HUES6 (cell line): ENCODE results near the gene UNC119B.
A peak's percentile ranks its signal among the peaks of the same experiment; 100 is the strongest.

Experiments
- H3K27ac ChIP-seq: 2 replicates; pipeline ENCODE4 v1.7.0; 2013; ENCODE audit warnings: low read depth, mild to moderate bottlenecking, low read length, inconsistent platforms
- H3K27me3 ChIP-seq: 2 replicates; pipeline ENCODE4 v1.6.1; 2013; ENCODE audit warnings: low read length; ENCODE audit not compliant: control insufficient read depth, insufficient read depth
- H3K36me3 ChIP-seq: 2 replicates; pipeline ENCODE4 v1.6.1; 2013; ENCODE audit warnings: low read length; ENCODE audit not compliant: control insufficient read depth, insufficient read depth
- H3K4me1 ChIP-seq: 2 replicates; pipeline ENCODE4 v1.6.1; 2013; ENCODE audit warnings: low read length; ENCODE audit not compliant: control insufficient read depth, insufficient read depth
- H3K4me3 ChIP-seq: 2 replicates; pipeline ENCODE4 v1.5.1; 2013; ENCODE audit warnings: low read depth, low read length
- H3K9ac ChIP-seq: one replicate; pipeline ENCODE4 v1.6.1; 2013; ENCODE audit warnings: mild to moderate bottlenecking, low read length
- H3K9me3 ChIP-seq: 2 replicates; pipeline ENCODE4 v1.6.1; 2013; ENCODE audit warnings: low read depth, low read length; ENCODE audit not compliant: control insufficient read depth, insufficient read depth

The UNC119B gene

GRCh38 chr12:120703311-120703942 lies 6.8 kb upstream of the UNC119B start:
- peaks cover 52% of the 10 kb centered on the region for H3K36me3 ChIP-seq
- no peaks in the 10 kb centered on the region for H3K27me3 ChIP-seq
- no peaks in the 10 kb centered on the region for H3K4me1 ChIP-seq
- H3K27ac ChIP-seq: no peak overlapping the region
- no peak overlapping the region for H3K4me3 ChIP-seq
- no peak overlapping the region for H3K9ac ChIP-seq
- H3K9me3 ChIP-seq: no peaks in the 10 kb centered on the region

DNA sequence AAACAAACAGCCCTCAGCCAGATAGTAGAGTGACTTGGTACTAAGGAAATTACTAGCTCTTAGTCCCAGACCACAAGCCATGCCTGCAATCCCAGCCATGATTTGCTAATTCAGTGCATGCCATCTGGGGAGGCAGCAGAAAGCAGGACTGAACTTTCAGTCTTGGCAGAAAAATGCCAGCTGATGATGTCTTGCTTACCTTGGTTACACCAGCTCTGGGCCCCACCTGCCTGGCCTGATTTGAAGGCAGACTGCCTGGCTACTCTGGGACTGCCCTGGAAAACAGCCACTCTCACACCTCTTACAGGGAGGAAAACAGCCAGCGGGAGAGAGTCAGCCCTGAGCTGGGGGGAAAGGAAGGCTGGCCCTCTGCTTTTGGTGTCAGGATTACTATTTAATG lies 4.6 kb upstream of the UNC119B start:
- Histone ChIP-seq H3K4me3 (no peak overlapping the region), H3K27ac (no peak overlapping the region), H3K4me1 (peaks cover 6% of the 10 kb centered on the region), H3K9ac (no peak overlapping the region), H3K27me3 (no peaks in the 10 kb centered on the region), H3K9me3 (no peaks in the 10 kb centered on the region), H3K36me3 (peaks cover 30% of the 10 kb centered on the region)

- Histone ChIP-seq H3K9me3 (no peaks in the 10 kb centered on the region), H3K27ac (no peak overlapping the region), H3K36me3 (peaks cover 26% of the 10 kb centered on the region), H3K4me3 (no peak overlapping the region), H3K27me3 (no peaks in the 10 kb centered on the region), H3K4me1 (peaks cover 6% of the 10 kb centered on the region), H3K9ac (no peak overlapping the region)
Measured at GRCh38 chr12:120706029-120706428, 4.2 kb upstream of the UNC119B start.

DNA sequence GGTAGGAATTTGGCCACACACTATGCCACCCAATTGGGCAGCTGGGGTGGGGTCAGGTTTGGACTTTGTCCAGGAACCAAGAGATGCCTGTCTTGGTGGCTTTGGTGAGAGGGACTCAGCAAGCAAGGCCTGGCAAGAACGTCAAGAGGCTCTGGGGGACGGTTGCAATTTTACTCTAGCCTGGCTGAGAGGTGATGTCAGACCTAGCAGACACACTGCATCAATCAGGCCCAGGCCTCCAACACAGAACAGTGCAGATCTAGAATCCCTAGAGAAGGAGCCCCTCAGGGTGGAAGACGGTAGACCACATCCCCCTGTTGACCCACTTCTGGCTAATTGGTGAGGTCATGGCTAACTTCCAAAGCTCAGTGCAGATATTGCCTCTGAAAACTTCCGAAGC lies 1.6 kb upstream of the UNC119B start:
- no peak overlapping the region for H3K27ac ChIP-seq

DNA sequence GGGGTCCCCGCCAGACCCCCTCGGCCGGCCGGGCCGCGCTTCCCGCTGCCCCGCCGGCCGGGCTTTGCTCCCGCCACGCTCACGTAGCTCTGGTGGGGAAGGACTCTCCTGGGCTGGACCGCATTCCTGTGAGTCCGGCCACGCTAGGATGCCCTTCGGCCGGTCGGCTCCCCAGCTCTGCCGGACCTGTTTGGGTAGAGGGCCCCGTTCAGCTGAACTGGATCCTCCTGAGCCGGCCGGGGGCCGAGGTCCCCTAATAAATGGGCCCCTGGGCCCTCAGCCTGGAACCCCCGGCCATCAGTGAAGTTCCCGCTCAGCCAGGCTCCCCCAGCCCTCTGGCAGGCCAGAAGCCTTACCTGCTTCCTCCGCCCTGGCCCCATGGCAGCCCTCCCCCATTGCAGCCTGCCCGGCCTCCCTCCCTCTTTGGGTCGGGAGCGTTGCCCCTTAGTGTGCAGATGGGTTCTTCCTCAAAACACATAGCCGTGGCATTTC lies 593 bp downstream of the UNC119B start:
- H3K9me3 ChIP-seq: no peaks in the 10 kb centered on the region
- peaks cover 12% of the 10 kb centered on the region for H3K4me1 ChIP-seq
- H3K27ac ChIP-seq: peak overlapping the region; percentile 85

More for the DNA sequence above, 1.6 kb upstream of the UNC119B start:
- no peaks in the 10 kb centered on the region for H3K27me3 ChIP-seq
- peaks cover 12% of the 10 kb centered on the region for H3K4me1 ChIP-seq
- H3K9ac ChIP-seq: no peak overlapping the region
- no peaks in the 10 kb centered on the region for H3K9me3 ChIP-seq
- H3K36me3 ChIP-seq: peaks cover 11% of the 10 kb centered on the region
- H3K4me3 ChIP-seq: no peak overlapping the region

GRCh38 chr12:120711411-120711810 lies 1.2 kb downstream of the UNC119B start:
- Histone ChIP-seq H3K27ac (0 out of 2 replicates have a peak overlapping the region, but pooled peaks have one; percentile 85), H3K9ac (peak overlapping the region; percentile 91), H3K4me3 (peak overlapping the region; percentile 89), H3K4me1 (peaks cover 12% of the 10 kb centered on the region), H3K9me3 (no peaks in the 10 kb centered on the region), H3K36me3 (peaks cover 28% of the 10 kb centered on the region), H3K27me3 (no peaks in the 10 kb centered on the region)

More for the DNA sequence above, 593 bp downstream of the UNC119B start:
- Histone ChIP-seq H3K36me3 (peaks cover 23% of the 10 kb centered on the region), H3K27me3 (no peaks in the 10 kb centered on the region), H3K4me3 (peak overlapping the region; percentile 89), H3K9ac (peak overlapping the region; percentile 91)

- H3K9me3 ChIP-seq: no peaks in the 10 kb centered on the region
- no peak overlapping the region for H3K4me3 ChIP-seq
- no peak overlapping the region for H3K9ac ChIP-seq
- H3K27ac ChIP-seq: no peak overlapping the region
- peaks cover 38% of the 10 kb centered on the region for H3K36me3 ChIP-seq
- H3K27me3 ChIP-seq: no peaks in the 10 kb centered on the region
- peaks cover 12% of the 10 kb centered on the region for H3K4me1 ChIP-seq
Measured at GRCh38 chr12:120712610-120713009, 2.4 kb downstream of the UNC119B start.

GRCh38 chr12:120713861-120714482 lies 3.7 kb downstream of the UNC119B start:
- Histone ChIP-seq H3K4me3 (no peak overlapping the region), H3K36me3 (peaks cover 48% of the 10 kb centered on the region), H3K4me1 (peaks cover 12% of the 10 kb centered on the region), H3K9me3 (no peaks in the 10 kb centered on the region), H3K27ac (no peak overlapping the region), H3K9ac (no peak overlapping the region), H3K27me3 (no peaks in the 10 kb centered on the region)

GRCh38 chr12:120718055-120718454 lies 7.8 kb downstream of the UNC119B start:
- Histone ChIP-seq H3K9ac (no peak overlapping the region), H3K36me3 (peaks cover 89% of the 10 kb centered on the region), H3K4me3 (no peak overlapping the region), H3K4me1 (no peaks in the 10 kb centered on the region), H3K27me3 (no peaks in the 10 kb centered on the region), H3K9me3 (no peaks in the 10 kb centered on the region), H3K27ac (no peak overlapping the region)

- Histone ChIP-seq H3K4me1 (no peaks in the 10 kb centered on the region), H3K36me3 (peaks cover 88% of the 10 kb centered on the region), H3K27me3 (no peaks in the 10 kb centered on the region), H3K9ac (no peak overlapping the region), H3K4me3 (no peak overlapping the region), H3K9me3 (no peaks in the 10 kb centered on the region), H3K27ac (no peak overlapping the region)
Measured at GRCh38 chr12:120719072-120719471, 8.8 kb downstream of the UNC119B start.

DNA sequence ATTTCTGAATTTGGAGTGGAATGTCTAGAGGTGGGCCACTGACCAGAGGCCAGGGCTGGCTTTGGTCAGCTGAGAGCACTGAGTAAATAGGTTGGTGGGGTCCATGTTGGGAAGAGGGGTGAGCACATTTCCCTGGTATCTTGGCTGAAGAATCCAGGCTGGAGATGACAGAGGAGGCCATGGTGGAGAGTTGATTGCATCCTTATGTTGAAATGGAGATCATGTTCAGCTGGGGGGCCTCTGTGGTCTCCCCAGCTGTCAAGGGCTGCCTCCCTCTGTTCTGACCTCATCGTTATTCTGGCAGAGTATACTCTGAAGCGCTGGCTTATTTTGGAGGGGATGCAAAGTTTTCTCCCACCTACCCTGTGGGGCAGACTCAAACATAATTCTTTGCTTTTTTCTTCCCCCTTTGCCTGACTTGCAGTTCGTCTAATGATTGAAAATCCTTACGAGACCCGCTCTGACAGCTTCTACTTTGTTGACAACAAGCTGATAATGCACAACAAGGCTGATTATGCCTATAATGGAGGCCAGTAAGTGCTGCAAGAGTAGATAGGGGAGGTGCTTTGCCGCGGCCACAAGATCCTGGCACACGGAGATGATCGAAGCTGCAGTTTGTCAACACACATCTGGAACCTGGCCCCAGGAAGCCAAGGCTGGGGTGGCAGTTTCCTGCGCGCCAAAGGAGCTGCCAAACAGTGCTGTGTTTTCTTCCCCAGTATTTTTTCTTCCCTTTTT lies 9.4 kb downstream of the UNC119B start:
- Histone ChIP-seq H3K27ac (no peak overlapping the region), H3K4me1 (peaks cover under 1% of the 10 kb centered on the region; the same call in 1 of the 2 replicates), H3K27me3 (no peaks in the 10 kb centered on the region), H3K9me3 (no peaks in the 10 kb centered on the region), H3K9ac (no peak overlapping the region), H3K36me3 (peaks cover 83% of the 10 kb centered on the region), H3K4me3 (no peak overlapping the region)
